K562 (cell line): ENCODE data around the gene TMIGD2. TPM values are rescaled to one million over a fixed set of nuclear protein-coding genes. Genes with fewer than 3 reads are reported as not detected.

Experiments
- ATAC-seq: fragments of 200-7000 bp; cut with Tn5 transposase; 3 replicates; pipeline ENCODE4 v1.9.1; 2020; ENCODE audit warnings: moderate library complexity
- BruUV-seq: library from RNA; stranded (reverse); fragments of 400-500 nt; replicated peaks from 2 replicates; lab custom pipeline; 2021; lab: Mats Ljungman, UMichigan
- CTCF ChIA-PET: fragments of 300-600 bp; formaldehyde crosslinking; extraction: SDS; loops from one replicate; lab custom pipeline; 2021; ENCODE audit warnings: low intra/inter-chr PET ratio; lab: Yijun Ruan, JAX
- POLR2A ChIA-PET: fragments of 300-600, 350-650 bp; sonication (Branson Sonifier 250); formaldehyde crosslinking; extraction: SDS; loops from one replicate; lab custom pipeline; 2021; ENCODE audit warnings: antibody characterized with exemption, inconsistent platforms; lab: Yijun Ruan, JAX
- DNase-seq, 4 experiments: peaks; one replicate each; pipeline versions ENCODE4 v3.0.0 to v3.0.0-alpha.2; 2011 to 2018; ENCODE audit warnings: low spot score in 3 of 4, mixed read lengths in 3 of 4; ENCODE audit errors: extremely low read depth in 1 of 4
- FAIRE-seq: peaks from 2 replicates; lab custom pipeline; 2011; peaks lifted over from hg19 to GRCh38; lab: Jason Lieb, UNC
- H2AFZ ChIP-seq: 2 replicates; pipeline ENCODE4 v1.6.0; 2011; ENCODE audit warnings: low read depth, low read length, control low read depth, inconsistent platforms
- H3K27ac ChIP-seq: fragments of 200-600 bp; 3 replicates; pipeline ENCODE4 v1.8.0; 2011; ENCODE audit warnings: low read depth, mild to moderate bottlenecking, control low read depth, inconsistent platforms, low read length, moderate library complexity, mixed read lengths; ENCODE audit errors: extremely low read depth
- H3K27me3 ChIP-seq, 2 experiments: fragments of 300-600 bp in 1 of 2; 2 replicates in 1 of 2; 3 replicates in 1 of 2; pipeline versions ENCODE4 v1.6.0 to v1.8.0; 2011; ENCODE audit warnings: inconsistent platforms in 2 of 2, low read length in 2 of 2, mild to moderate bottlenecking in 1 of 2, mixed read lengths in 1 of 2, moderate library complexity in 1 of 2; ENCODE audit not compliant: control insufficient read depth in 2 of 2, insufficient read depth in 2 of 2
- H3K36me3 ChIP-seq: fragments of 300-600 bp; 3 replicates; pipeline ENCODE4 v1.8.0; 2011; ENCODE audit warnings: mild to moderate bottlenecking, low read length, inconsistent platforms; ENCODE audit not compliant: control insufficient read depth, insufficient read depth
- H3K4me1 ChIP-seq, 2 experiments: fragments of 200-600 bp in 1 of 2; replicated peaks in 1 of 2; 2 replicates in 1 of 2; 3 replicates in 1 of 2; pipeline versions ENCODE4 v1.5.1 to v1.8.0; 2011; ENCODE audit warnings: inconsistent platforms in 2 of 2, low read length in 2 of 2, mild to moderate bottlenecking in 1 of 2, mixed read lengths in 1 of 2, moderate library complexity in 1 of 2; ENCODE audit not compliant: control insufficient read depth in 2 of 2, insufficient read depth in 2 of 2
- H3K4me2 ChIP-seq: 2 replicates; pipeline ENCODE4 v1.6.1; 2011; ENCODE audit warnings: low read length, control low read depth, inconsistent platforms, mixed read lengths; ENCODE audit not compliant: insufficient read depth
- H3K4me3 ChIP-seq: fragments of 200-600 bp; sonication (generic), shearing (Covaris generic); 2 replicates; pipeline ENCODE4 v1.5.1; 2016; ENCODE audit warnings: control low read depth, inconsistent platforms
- H3K79me2 ChIP-seq: fragments of 200-600 bp; 3 replicates; pipeline ENCODE4 v1.8.0; 2011; ENCODE audit warnings: low read length, inconsistent platforms; ENCODE audit not compliant: control insufficient read depth, insufficient read depth
- H3K9ac ChIP-seq, 2 experiments: 2 replicates each; pipeline versions ENCODE4 v1.6.0 to v1.6.1; 2011; ENCODE audit warnings: low read depth in 2 of 2, low read length in 2 of 2, control low read depth in 1 of 2, inconsistent platforms in 1 of 2, mild to moderate bottlenecking in 1 of 2, mixed read lengths in 1 of 2; ENCODE audit not compliant: insufficient read depth in 1 of 2
- H3K9me1 ChIP-seq: one replicate; pipeline ENCODE4 v1.6.0; 2011; ENCODE audit warnings: inconsistent platforms, mild to moderate bottlenecking, low read length, moderate library complexity; ENCODE audit not compliant: control insufficient read depth, insufficient read depth
- H3K9me3 ChIP-seq: replicated peaks from 2 replicates; pipeline ENCODE4 v1.5.1; 2011; ENCODE audit warnings: low read depth, low read length, inconsistent platforms; ENCODE audit not compliant: control insufficient read depth, insufficient read depth
- H4K20me1 ChIP-seq: replicated peaks from 2 replicates; pipeline ENCODE4 v1.6.1; 2011; ENCODE audit warnings: low read length, inconsistent platforms, mixed read lengths; ENCODE audit not compliant: control insufficient read depth, insufficient read depth
- NFE2L1 ChIP-seq: fragments of 450-650 bp; IDR thresholded peaks from 2 replicates; pipeline ENCODE4 v1.6.1; 2016; ENCODE audit warnings: missing genetic modification characterization, low read depth, mild to moderate bottlenecking, missing compliant biosample characterization, moderate library complexity, borderline replicate concordance
- RB1 ChIP-seq: fragments of 450-650 bp; IDR thresholded peaks from 2 replicates; pipeline ENCODE4 v1.6.1; 2017; ENCODE audit warnings: low read depth, mild to moderate bottlenecking
- RFX1 ChIP-seq: fragments of 450-650 bp; IDR thresholded peaks from 2 replicates; pipeline ENCODE4 v1.6.1; 2016; ENCODE audit warnings: mild to moderate bottlenecking, moderate library complexity
- WGBS: fragments of 100-300 bp; shearing (Covaris generic); methylation state at CpG from one replicate; pipeline ENCODE4 v1.1.6; 2016; ENCODE audit warnings: low coverage, mixed read lengths; ENCODE audit not compliant: insufficient coverage; ENCODE audit errors: missing lambda C conversion rate; 5-methylcytosine and 5-hydroxymethylcytosine counted together
- in situ Hi-C: fragments of 300-500 bp; cut with MboI; formaldehyde crosslinking; loops from 4 replicates; pipeline ENCODE4 v1.15.0; 2018; ENCODE audit warnings: inconsistent platforms, mixed read lengths
- intact Hi-C: fragments of 100-400 bp; cut with micrococcal nuclease; formaldehyde crosslinking; loops from 2 replicates; pipeline ENCODE4 v1.14.2; 2022
- polyA plus RNA-seq, 8 experiments: library from polyadenylated mRNA; depleted of rRNA in 4 of 8; stranded (reverse) in 5 of 8; unstranded in 3 of 8; fragments of >200 nt; fragmentation: Nextera tagmentation in 2 of 8; fragmentation: Illumina TruSeq in 1 of 8; extraction: Ambion mirVana in 2 of 8; extraction: Trizol in 1 of 8; gene quantifications; 2 replicates each; pipeline versions ENCODE4 v1.2.1 to v1.2.3, GENCODE V29; 2011 to 2014; ENCODE audit warnings: inconsistent platforms in 1 of 8, missing spikeins in 1 of 8
- total RNA-seq, 7 experiments: library from RNA; depleted of rRNA in 6 of 7; stranded (reverse); fragments of >200 nt in 6 of 7; fragmentation: Illumina TruSeq in 2 of 7; extraction: Trizol in 2 of 7; gene quantifications; 2 replicates each; pipeline versions ENCODE4 v1.2.1 to v1.2.3, GENCODE V29; 2011 to 2021; ENCODE audit warnings: low replicate concordance in 1 of 7

Gene TMIGD2
- total and polyA plus RNA-seq, 9 of the 15 experiments (the other 6 are each of a cell fraction or from before 2014, with no cell fraction given) = not detected

GRCh38 chr19:4292515-4292914, 9.7 kb downstream of the TMIGD2 start:
- Histone ChIP-seq H3K4me3 (no peak overlapping the region), H3K27ac (no peak overlapping the region), H3K79me2 (no peaks in the 10 kb centered on the region), H3K9me1 (no peaks in the 10 kb centered on the region), H3K9me3 (no peaks in the 10 kb centered on the region), H3K36me3 (no peaks in the 10 kb centered on the region), H3K27me3 (peaks cover 3 to 8% of the 10 kb centered on the region in 2 experiments; a peak in 2 of 5 replicates), H4K20me1 (no peaks in the 10 kb centered on the region), H3K4me2 (no peak overlapping the region), H3K4me1 (peaks cover 6 to 27% of the 10 kb centered on the region in 2 experiments; a peak in 4 of 5 replicates), H2AFZ (no peak overlapping the region)
- intact Hi-C loops (no loop called here), in situ Hi-C loops (no loop called here)
- no peak for FAIRE-seq
- ATAC-seq = 0 out of 3 replicates have a peak, but pooled peaks have one; percentile 18
- BruUV-seq = no TSS peak
- ChIA-PET POLR2A (interaction anchor here (1.6 kb wide), 1 partner anchor 12 kb away, joined by 3 read pairs; the partner anchor contains the start of gene FSD1), CTCF (no interaction called here)
- DNase-seq = no peak
- TF ChIP-seq NFE2L1 (tag) = no peak
- TF ChIP-seq, all 486 proteins: peak for 0
- H3K9ac ChIP-seq = no peak overlapping the region
- 25% methylated on average over 4 of the region's 15 CpGs for WGBS

GRCh38 chr19:4291184-4291732, 10.9 kb downstream of the TMIGD2 start:
- no peaks in the 10 kb centered on the region for H3K79me2 ChIP-seq
- peaks cover 6 to 22% of the 10 kb centered on the region in 2 experiments; a peak in 4 of 5 replicates for H3K4me1 ChIP-seq
- intact Hi-C loops (no loop called here), in situ Hi-C loops (no loop called here)
- H3K27me3 ChIP-seq = peaks cover 3 to 8% of the 10 kb centered on the region in 2 experiments; a peak in 2 of 5 replicates
- DNase-seq = no peak
- TF ChIP-seq RB1 = no peak
- TF ChIP-seq RFX1 = peak; percentile 57
- H3K4me2 ChIP-seq = no peak overlapping the region
- no peak for ATAC-seq
- BruUV-seq = no TSS peak
- ChIA-PET POLR2A (interaction anchor here (0.6 to 1.6 kb wide), 3 partner anchors 10 to 269 kb away, joined by 3 to 4 read pairs (median 3); partner anchors contain the start of genes FSD1 and TMIGD2), CTCF (no interaction called here)
- H3K36me3 ChIP-seq = no peaks in the 10 kb centered on the region
- FAIRE-seq = no peak
- H2AFZ ChIP-seq = no peak overlapping the region; the same call in 1 of the 2 replicates
- H4K20me1 ChIP-seq = no peaks in the 10 kb centered on the region
- no peak overlapping the region for H3K27ac ChIP-seq
- WGBS = 35% methylated on average over 8 of the region's 8 CpGs
- H3K9me3 ChIP-seq = no peaks in the 10 kb centered on the region
- H3K9me1 ChIP-seq = no peaks in the 10 kb centered on the region
- H3K9ac ChIP-seq = peak overlapping the region in 1 of 2 experiments; percentile 1; a peak in 1 of 4 replicates
- H3K4me3 ChIP-seq = no peak overlapping the region
